22Rv1 (cell line): Measurements from ENCODE around the gene MCEE.
"Not testable (repeated sequence)": the region's sequence is repeated elsewhere in the genome, so short reads cannot be mapped to it uniquely, and the experiment has no call there.

ENCODE experiments used
- H3K27ac ChIP-seq: fragments of 450-650 bp; 2 replicates; pipeline ENCODE4 v1.5.1; 2017
- ZFX ChIP-seq: fragments of 450-650 bp; IDR thresholded peaks from 2 replicates; pipeline ENCODE4 v1.6.1; 2017; ENCODE audit warnings: antibody characterized with exemption, borderline replicate concordance
- TF ChIP-seq, protein P1 (sequence below): fragments of 450-650 bp; IDR thresholded peaks from 2 replicates; pipeline ENCODE4 v1.5.1; 2017; ENCODE audit warnings: mild to moderate bottlenecking

MCEE gene

DNA sequence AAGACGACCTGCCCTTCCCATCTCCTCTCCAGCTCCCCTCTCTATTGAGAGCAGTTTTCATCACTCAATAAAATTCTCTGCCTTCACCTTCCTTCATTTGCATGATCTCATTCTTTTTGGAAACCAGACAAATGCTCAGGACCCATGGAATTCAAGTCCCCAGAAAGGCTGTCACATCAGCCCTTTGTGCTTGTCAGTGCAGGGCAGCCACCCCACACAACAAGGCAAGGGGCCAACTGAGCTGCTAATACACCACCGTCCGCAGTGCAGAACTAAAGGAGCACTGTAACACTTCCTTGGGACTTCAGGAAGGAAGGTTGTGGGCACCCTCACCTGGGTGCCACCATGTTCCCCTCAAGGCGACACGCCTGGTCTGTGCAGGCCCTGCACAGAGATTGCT lies 26.2 kb downstream of the MCEE start:
- H3K27ac ChIP-seq, result no peak overlapping the region
- no peak for TF ChIP-seq ZFX
- TF ChIP-seq, protein P1, sequence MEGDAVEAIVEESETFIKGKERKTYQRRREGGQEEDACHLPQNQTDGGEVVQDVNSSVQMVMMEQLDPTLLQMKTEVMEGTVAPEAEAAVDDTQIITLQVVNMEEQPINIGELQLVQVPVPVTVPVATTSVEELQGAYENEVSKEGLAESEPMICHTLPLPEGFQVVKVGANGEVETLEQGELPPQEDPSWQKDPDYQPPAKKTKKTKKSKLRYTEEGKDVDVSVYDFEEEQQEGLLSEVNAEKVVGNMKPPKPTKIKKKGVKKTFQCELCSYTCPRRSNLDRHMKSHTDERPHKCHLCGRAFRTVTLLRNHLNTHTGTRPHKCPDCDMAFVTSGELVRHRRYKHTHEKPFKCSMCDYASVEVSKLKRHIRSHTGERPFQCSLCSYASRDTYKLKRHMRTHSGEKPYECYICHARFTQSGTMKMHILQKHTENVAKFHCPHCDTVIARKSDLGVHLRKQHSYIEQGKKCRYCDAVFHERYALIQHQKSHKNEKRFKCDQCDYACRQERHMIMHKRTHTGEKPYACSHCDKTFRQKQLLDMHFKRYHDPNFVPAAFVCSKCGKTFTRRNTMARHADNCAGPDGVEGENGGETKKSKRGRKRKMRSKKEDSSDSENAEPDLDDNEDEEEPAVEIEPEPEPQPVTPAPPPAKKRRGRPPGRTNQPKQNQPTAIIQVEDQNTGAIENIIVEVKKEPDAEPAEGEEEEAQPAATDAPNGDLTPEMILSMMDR, result no peak

DNA sequence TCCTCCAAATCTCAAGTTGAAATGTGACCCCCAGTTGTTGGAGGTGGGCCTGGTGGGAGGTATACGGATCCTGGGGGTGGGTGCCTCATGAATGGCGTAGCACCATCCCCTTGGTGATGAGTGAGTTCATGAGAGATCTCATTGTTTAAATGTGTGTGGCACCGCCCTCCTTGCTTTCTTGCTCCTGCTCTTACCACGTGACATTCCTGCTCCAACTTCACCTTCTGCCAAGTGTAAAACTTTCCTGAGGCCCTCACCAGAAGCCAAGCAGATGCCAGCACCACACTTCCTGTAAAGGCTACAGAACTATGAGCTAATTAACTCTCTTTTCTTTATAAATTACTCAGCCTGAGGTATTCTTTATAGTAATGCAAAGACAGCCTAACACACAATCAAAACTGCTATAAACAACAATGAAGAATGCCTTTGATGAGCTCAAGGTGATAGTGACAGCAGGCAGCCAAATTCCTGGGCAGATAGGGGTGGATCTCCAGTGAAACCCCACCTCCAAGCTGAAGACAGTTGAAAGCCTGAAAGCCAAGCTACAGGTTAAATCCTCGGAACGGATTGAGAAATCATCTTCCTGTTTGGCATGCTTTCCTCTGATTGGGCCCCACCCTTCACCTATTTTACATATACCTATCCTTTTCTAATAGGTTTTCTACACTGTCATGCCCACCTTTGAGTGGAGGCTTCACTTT lies 26.9 kb downstream of the MCEE start:
- TF ChIP-seq ZFX, result no peak
- TF ChIP-seq, protein P1, result no peak
- no peak overlapping the region for H3K27ac ChIP-seq

DNA sequence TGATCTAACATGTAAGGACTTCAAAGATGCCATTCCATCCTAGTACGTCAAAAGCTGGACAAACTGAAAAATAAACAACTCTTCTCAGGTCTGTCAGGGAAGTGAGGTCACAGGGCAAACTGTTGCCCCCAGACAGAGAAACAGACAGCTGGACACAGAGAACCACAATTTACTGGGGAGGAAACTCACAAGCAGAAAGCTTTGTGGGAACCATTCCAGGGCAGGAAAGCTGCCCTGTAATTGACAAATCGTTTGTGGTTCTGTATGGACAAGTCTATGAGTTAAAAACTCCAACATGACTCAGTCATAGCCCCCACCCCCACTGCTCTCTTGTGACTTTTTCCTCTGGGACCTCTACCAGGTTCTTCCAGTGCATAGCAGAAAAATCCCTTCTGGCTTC lies 28.4 kb downstream of the MCEE start:
- H3K27ac ChIP-seq, result no peak overlapping the region

DNA sequence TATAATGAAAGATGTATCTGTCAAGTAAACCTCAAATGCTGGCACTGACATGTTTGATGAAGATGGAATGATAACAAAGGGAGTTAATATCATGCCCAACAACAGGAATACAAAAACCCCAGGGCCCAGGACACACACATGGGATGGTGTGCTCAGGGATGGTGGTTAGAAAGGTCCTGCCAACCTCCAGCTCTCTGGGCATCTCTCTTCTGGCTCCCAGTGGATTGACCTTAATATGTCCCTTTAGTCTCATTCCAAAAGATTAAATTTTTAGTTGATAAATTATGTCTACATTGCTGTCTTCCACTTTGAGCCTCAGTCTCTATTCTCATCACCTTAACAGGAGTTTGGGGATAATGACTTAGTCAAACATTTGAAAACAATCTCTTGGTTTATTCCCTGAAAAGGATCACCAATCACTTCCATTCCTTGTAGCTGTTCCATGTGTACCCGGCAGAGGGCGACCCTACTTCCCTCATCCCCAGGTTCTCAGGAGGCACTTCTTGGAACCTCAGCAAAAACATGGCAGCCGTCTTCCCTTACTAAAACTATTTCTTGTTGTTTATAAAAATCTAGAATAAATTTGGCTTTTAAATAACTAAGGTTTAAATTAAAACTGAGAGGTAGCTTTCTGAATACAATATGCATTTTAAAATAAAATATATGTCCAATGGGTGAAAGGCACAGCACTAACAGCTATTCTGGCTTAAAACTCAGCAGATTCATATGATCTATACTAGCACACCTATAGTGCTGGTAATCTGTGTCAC lies 29.6 kb downstream of the MCEE start:
- TF ChIP-seq ZFX, result no peak
- TF ChIP-seq, protein P1, result peak; percentile 94
- no peak overlapping the region for H3K27ac ChIP-seq

More for the DNA sequence above, 28.4 kb downstream of the MCEE start:
- TF ChIP-seq ZFX, result no peak
- TF ChIP-seq, protein P1, result no peak

DNA sequence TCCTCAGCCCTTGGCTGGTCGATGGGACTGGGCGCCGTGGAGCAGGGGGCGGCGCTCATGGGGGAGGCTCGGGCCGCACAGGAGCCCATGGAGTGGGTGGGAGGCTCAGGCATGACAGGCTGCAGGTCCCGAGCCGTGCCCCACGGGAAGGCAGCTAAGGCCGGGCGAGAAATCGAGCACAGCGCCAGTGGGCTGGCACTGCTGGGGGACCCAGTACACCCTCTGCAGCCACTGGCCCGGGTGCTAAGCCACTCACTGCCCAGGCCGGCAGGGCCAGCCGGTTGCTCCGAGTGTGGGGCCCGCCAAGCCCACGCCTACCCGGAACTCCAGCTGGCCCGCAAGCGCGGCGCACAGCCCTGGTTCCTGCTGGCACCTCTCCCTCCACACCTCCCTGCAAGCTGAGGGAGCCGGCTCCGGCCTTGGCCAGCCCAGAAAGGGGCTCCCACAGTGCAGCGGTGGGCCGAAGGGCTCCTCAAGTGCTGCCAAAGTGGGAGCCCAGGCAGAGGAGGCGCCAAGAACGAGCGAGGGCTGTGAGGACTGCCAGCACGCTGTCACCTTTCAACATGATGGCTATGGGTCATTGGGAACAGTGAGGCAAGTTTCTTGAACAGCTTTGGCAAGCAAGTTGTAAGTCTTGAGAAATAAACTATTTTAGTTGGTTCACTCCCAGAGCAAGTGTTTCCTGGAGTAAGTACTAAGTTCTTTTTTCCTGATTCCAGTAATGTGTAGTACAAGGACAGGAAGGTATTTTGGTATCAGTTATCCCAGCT lies 37.4 kb downstream of the MCEE start:
- not testable (repeated sequence) for H3K27ac ChIP-seq

DNA sequence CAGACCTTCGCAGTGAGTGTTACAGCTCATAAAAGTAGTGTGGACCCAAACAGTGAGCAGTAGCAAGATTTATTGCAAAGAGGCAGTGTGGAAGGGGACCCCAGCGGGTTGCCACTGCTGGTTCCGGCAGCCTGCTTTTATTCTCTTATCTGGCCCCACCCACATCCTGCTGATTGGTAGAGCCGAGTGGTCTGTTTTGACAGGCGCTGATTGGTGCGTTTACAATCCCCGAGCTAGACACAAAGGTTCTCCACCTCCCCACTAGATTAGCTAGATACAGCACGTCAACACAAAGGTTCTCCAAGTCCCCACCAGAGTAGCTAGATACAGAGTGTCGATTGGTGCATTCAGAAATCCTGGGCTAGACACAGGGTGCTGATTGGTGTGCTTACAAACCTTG lies 38.2 kb downstream of the MCEE start:
- H3K27ac ChIP-seq, result not testable (repeated sequence)

DNA sequence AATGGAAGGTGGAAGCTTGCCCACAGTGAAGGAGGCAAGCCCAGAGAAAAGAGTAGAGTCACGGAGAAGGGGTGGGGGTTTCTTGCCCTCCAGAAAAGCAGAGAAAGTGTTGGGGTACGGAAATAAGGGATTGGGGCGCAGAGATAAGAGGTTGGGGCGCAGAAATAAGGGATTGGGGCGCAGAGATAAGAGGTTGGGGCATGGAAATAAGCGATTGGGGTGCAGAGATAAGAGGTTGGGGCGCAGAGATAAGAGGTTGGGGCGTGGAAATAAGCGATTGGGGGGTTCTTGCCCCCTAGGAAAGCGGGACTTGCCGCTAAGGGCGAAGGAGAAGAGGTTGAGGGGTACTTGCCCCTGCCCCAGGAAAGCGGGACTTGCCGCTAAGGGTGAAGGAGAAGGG lies 40.6 kb downstream of the MCEE start:
- not testable (repeated sequence) for H3K27ac ChIP-seq

DNA sequence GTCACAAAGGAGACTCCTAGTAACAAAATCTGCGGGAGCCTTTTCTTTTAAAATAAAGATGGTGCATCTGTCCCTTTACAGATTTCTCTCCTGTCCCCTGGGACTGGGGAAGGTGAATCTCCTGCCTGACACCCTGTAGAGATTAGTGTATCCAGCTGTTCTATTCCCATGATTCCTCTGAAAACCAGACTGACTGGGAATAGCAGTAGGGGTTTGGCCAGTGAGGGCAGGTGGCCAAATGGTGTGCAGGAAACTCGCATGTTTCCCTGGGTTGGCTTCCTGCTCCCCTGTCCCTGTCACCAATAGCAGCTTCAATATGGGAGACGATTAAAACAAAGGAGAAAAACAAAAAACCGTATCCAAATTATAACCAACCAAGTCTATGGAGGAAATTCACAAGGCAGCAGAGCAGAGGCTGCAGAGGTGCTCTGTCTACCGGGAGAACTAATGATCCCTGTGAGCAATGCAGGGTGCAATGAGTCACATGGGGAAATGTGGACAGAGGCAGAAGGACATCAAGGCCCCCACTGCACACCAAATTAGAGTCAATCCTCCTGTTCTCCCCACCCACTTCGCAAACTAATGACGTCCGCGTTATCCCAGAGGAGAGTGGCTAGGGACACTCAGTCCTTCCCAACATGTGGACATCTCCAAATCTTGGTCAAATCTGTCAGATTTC lies 44.6 kb downstream of the MCEE start:
- H3K27ac ChIP-seq, result not testable (repeated sequence)

DNA sequence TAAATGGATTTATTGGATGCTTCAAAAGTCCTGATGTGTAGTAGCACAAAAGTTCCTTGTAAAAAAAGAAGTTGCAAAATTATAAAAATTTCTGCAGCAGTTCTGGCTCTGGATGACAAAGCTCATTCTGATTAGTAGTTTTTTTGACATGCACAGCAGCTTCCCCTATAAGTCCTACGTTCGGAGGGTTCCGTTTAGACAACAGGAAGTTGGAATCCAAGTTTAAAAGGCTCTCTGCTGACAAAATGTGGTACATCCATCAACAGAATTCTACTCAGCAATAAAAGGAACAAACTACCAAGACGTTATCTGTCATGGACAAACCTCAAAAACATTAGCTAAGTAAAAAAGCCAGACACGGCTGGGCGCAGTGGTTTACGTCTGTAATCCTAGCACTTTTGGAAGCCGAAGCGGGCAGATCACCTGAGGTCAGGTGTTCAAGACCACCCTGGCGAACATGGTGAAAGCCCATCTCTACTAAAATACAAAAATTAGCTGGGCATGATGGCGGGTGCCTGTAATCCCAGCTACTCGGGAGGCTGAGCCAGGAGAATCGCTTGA lies 46.2 kb downstream of the MCEE start:
- not testable (repeated sequence) for H3K27ac ChIP-seq

DNA sequence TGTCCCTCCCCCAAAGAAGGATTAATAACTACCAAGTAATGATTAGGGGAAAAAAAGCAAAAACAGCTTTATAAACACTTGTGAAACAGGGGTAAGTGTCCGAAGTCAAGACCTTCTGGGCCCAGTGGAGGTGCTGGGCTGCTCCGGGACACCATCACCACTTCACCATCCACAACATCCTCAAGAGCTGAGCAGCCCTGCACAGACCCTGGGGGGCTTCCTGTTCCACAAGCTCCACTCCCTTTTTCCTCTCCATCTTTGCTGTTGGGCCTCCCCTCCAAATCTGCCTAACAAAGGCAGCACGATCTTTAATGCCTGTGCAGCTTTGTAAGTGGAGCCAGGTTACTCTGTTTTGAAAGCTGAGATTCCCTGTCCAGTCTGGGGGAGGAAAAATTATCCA lies 46.7 kb downstream of the MCEE start:
- not testable (repeated sequence) for H3K27ac ChIP-seq
